IMR-90 (cell line): Measurements from ENCODE around the gene AOPEP. TPM values are rescaled to one million over a fixed set of nuclear protein-coding genes. Genes with fewer than 3 reads are reported as not detected.

Experiments
- ATAC-seq: fragments of 200-7000 bp; cut with Tn5 transposase; 2 replicates; pipeline ENCODE4 v1.9.1; 2020; ENCODE audit warnings: low read depth, mild to moderate bottlenecking, moderate library complexity
- BruUV-seq: library from RNA; stranded (reverse); fragments of 400-500 nt; replicated peaks from 2 replicates; lab custom pipeline; 2021; lab: Mats Ljungman, UMichigan
- CTCF ChIA-PET: fragments of 300-600 bp; formaldehyde crosslinking; extraction: SDS; loops from one replicate; lab custom pipeline; 2021; ENCODE audit warnings: antibody characterized with exemption; lab: Yijun Ruan, JAX
- POLR2A ChIA-PET: fragments of 300-600 bp; sonication (Branson Sonifier 250); formaldehyde crosslinking; loops from one replicate; lab custom pipeline; 2022; ENCODE audit warnings: antibody characterized with exemption; ENCODE audit not compliant: unreplicated experiment; lab: Charles Lee
- DNase-seq: peaks from one replicate; pipeline ENCODE4 v3.0.0; 2013
- H2AFZ ChIP-seq: replicated peaks from 2 replicates; pipeline ENCODE3; 2013; ENCODE audit warnings: low read length, mild to moderate bottlenecking; ENCODE audit not compliant: poor library complexity
- H2AK5ac ChIP-seq: 2 replicates; pipeline ENCODE4 v1.6.1; 2013; ENCODE audit warnings: low read depth, low read length, inconsistent platforms
- H2AK9ac ChIP-seq: replicated peaks from 2 replicates; pipeline ENCODE3; 2013; ENCODE audit warnings: mild to moderate bottlenecking, low read depth, low read length, moderate library complexity; ENCODE audit not compliant: poor library complexity
- H2BK120ac ChIP-seq: 2 replicates; pipeline ENCODE4 v1.6.1; 2013; ENCODE audit warnings: low read depth, low read length, inconsistent platforms
- H2BK15ac ChIP-seq: 3 replicates; pipeline ENCODE4 v1.6.1; 2013; ENCODE audit warnings: low read depth, low read length, inconsistent platforms
- H2BK20ac ChIP-seq: 2 replicates; pipeline ENCODE4 v1.6.1; 2013; ENCODE audit warnings: low read depth, mild to moderate bottlenecking, inconsistent platforms, low read length, moderate library complexity
- H2BK5ac ChIP-seq: 2 replicates; pipeline ENCODE4 v1.6.1; 2013; ENCODE audit warnings: mild to moderate bottlenecking, low read depth, low read length, inconsistent platforms; ENCODE audit not compliant: poor library complexity, severe bottlenecking
- H3K14ac ChIP-seq: replicated peaks from 2 replicates; pipeline ENCODE4 v1.6.1; 2013; ENCODE audit warnings: low read depth, low read length, inconsistent platforms
- H3K18ac ChIP-seq: 2 replicates; pipeline ENCODE4 v1.6.1; 2013; ENCODE audit warnings: low read depth, low read length, control low read depth
- H3K23ac ChIP-seq: 2 replicates; pipeline ENCODE4 v1.6.1; 2013; ENCODE audit warnings: low read depth, low read length, inconsistent platforms
- H3K27ac ChIP-seq: 2 replicates; pipeline ENCODE4 v1.5.1; 2013; ENCODE audit warnings: mild to moderate bottlenecking, control low read depth, low read length; ENCODE audit not compliant: insufficient read depth
- H3K27me3 ChIP-seq: 2 replicates; pipeline ENCODE4 v1.6.1; 2013; ENCODE audit warnings: low read length; ENCODE audit not compliant: control insufficient read depth, insufficient read depth
- H3K36me3 ChIP-seq: 2 replicates; pipeline ENCODE4 v1.6.1; 2013; ENCODE audit warnings: low read length, mixed read lengths; ENCODE audit not compliant: control insufficient read depth, insufficient read depth
- H3K4ac ChIP-seq: 2 replicates; pipeline ENCODE4 v1.6.1; 2013; ENCODE audit warnings: low read depth, low read length, inconsistent platforms
- H3K4me1 ChIP-seq: 2 replicates; pipeline ENCODE4 v1.6.1; 2013; ENCODE audit warnings: low read length, mixed read lengths; ENCODE audit not compliant: control insufficient read depth, insufficient read depth
- H3K4me2 ChIP-seq: 2 replicates; pipeline ENCODE4 v1.6.1; 2013; ENCODE audit warnings: low read depth, mild to moderate bottlenecking, control low read depth, low read length, moderate library complexity
- H3K4me3 ChIP-seq: 2 replicates; pipeline ENCODE4 v1.5.1; 2013; ENCODE audit warnings: low read depth, mild to moderate bottlenecking, control low read depth, low read length, moderate library complexity; ENCODE audit not compliant: insufficient read depth
- H3K56ac ChIP-seq: 2 replicates; pipeline ENCODE4 v1.6.1; 2013; ENCODE audit warnings: low read length, inconsistent platforms; ENCODE audit not compliant: insufficient read depth; ENCODE audit errors: extremely low read depth
- H3K79me1 ChIP-seq, 2 experiments: 2 replicates each; pipeline ENCODE4 v1.6.1; 2013; ENCODE audit warnings: low read length in 2 of 2, inconsistent platforms in 1 of 2, low read depth in 1 of 2
- H3K9ac ChIP-seq: 2 replicates; pipeline ENCODE4 v1.6.1; 2013; ENCODE audit warnings: low read depth, low read length, control low read depth
- H3K9me1 ChIP-seq: 2 replicates; pipeline ENCODE4 v1.6.1; 2013; ENCODE audit warnings: low read length, inconsistent platforms; ENCODE audit not compliant: insufficient read depth
- H3K9me3 ChIP-seq: 2 replicates; pipeline ENCODE4 v1.6.1; 2013; ENCODE audit warnings: low read length; ENCODE audit not compliant: control insufficient read depth, insufficient read depth
- H4K20me1 ChIP-seq: 2 replicates; pipeline ENCODE4 v1.6.1; 2013; ENCODE audit warnings: low read length, inconsistent platforms; ENCODE audit not compliant: insufficient read depth
- H4K5ac ChIP-seq: 2 replicates; pipeline ENCODE4 v1.6.1; 2013; ENCODE audit warnings: mild to moderate bottlenecking, low read depth, low read length, control low read depth
- H4K8ac ChIP-seq, 2 experiments: 2 replicates each; pipeline ENCODE4 v1.6.1; 2013; ENCODE audit warnings: low read depth in 2 of 2, low read length in 2 of 2, control low read depth in 1 of 2, inconsistent platforms in 1 of 2
- H4K91ac ChIP-seq: 2 replicates; pipeline ENCODE4 v1.6.1; 2013; ENCODE audit warnings: low read depth, low read length, inconsistent platforms; ENCODE audit not compliant: insufficient read depth
- MAZ ChIP-seq: IDR thresholded peaks from 2 replicates; pipeline ENCODE4 v1.6.1; 2012; ENCODE audit warnings: low read depth, mild to moderate bottlenecking, low read length, improper control_type of control experiment, moderate library complexity, borderline replicate concordance
- NFE2L2 ChIP-seq: fragments of 150-350 bp; IDR thresholded peaks from 2 replicates; pipeline ENCODE4 v1.6.1; 2016; ENCODE audit warnings: low read depth, mild to moderate bottlenecking, low read length
- RAD21 ChIP-seq: IDR thresholded peaks from 2 replicates; pipeline ENCODE4 v1.6.1; 2012; ENCODE audit warnings: low read length, improper control_type of control experiment
- WGBS, 2 experiments: methylation state at CpG; one replicate each; pipeline versions ENCODE4 v1.1.5 to v1.1.7; 2013; ENCODE audit warnings: missing lambda C conversion rate in 2 of 2; ENCODE audit not compliant: insufficient read length in 1 of 2; ENCODE audit errors: extremely low coverage in 2 of 2; 5-methylcytosine and 5-hydroxymethylcytosine counted together
- dilution Hi-C: fragments of 300-500 bp; cut with HindIII; formaldehyde crosslinking; loops from one replicate; pipeline ENCODE4 v1.14.3; 2018; ENCODE audit warnings: low sequenced_read_pairs; ENCODE audit not compliant: unreplicated experiment
- in situ Hi-C: fragments of 300-500 bp; cut with MboI; formaldehyde crosslinking; loops from 3 replicates; pipeline ENCODE4 v1.14.3; 2019; ENCODE audit warnings: low sequenced_read_pairs, inconsistent platforms, mixed read lengths
- intact Hi-C: fragments of 100-400 bp; cut with micrococcal nuclease; formaldehyde crosslinking; loops from 2 replicates; pipeline ENCODE4 v1.10.0; 2022
- polyA plus RNA-seq, 3 experiments: library from polyadenylated mRNA; depleted of rRNA; stranded (reverse); fragments of >200 nt; gene quantifications; 2 replicates each; pipeline ENCODE4 v1.2.3, GENCODE V29; 2012; ENCODE audit warnings: low replicate concordance in 1 of 3
- total RNA-seq: library from RNA; depleted of rRNA; stranded (reverse); fragments of >200 nt; gene quantifications from 2 replicates; pipeline ENCODE4 v1.2.3, GENCODE V29; 2012
- TF ChIP-seq, protein P1 (sequence below): fragments of 150-350 bp; IDR thresholded peaks from 2 replicates; pipeline ENCODE4 v1.6.1; 2016; ENCODE audit warnings: low read depth, mild to moderate bottlenecking, low read length, moderate library complexity, borderline replicate concordance
- TF ChIP-seq, protein P2 (sequence below): fragments of 150-350 bp; IDR thresholded peaks from 2 replicates; pipeline ENCODE4 v1.6.1; 2017; ENCODE audit warnings: mild to moderate bottlenecking, antibody characterized with exemption, low read length, low read depth
- TF ChIP-seq, protein P3 (sequence below): conservative IDR thresholded peaks from 2 replicates; pipeline ENCODE4 v1.5.1; 2012; ENCODE audit warnings: mild to moderate bottlenecking, low read depth, low read length, improper control_type of control experiment

The AOPEP gene
- total and polyA plus RNA-seq, 2 of the 4 experiments (the other 2 are of a cell fraction): 34.9 to 38.7 TPM

DNA sequence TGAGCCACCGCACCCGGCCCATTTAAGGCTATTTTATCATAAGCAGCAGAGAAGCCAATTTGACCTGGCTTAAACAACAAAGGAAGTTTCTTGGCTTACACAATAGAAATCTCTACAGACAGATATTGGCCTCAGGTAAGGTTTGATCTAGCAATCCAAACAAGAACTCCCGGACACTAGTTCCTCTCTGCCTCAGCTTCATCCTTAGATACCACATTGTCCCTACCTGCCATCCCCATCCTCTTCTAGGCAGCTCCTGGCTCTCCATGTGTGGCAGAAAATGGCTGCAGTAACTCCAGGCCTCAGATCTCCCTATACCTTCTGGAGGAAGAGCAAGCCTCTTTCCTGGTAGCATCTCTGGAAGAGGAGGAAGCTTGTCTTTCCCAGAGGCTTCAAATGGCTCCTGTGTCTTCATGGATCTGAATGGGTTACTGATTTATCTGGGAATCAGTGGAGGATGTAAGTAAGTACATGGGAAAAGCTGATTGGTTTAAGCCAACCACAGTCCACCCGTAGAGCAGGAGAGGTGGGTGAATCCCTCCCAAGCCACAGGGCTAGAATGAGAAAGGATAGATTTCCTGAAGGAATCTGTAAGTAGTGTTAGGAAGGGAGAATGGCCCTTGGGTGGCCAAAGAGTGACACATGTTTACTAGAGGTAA is 26.7 kb upstream of the AOPEP start:
- H3K79me1 ChIP-seq: no peaks in the 10 kb centered on the region
- H3K36me3 ChIP-seq: no peaks in the 10 kb centered on the region
- H4K20me1 ChIP-seq: no peaks in the 10 kb centered on the region
- ChIA-PET CTCF (interaction anchor here (1.7 kb wide), 1 partner anchor 428 kb away, joined by 4 read pairs; no protein-coding TSS in a partner anchor), POLR2A (no interaction called here)
- no peak overlapping the region for H2BK15ac ChIP-seq
- BruUV-seq: no TSS peak
- H3K4me1 ChIP-seq: no peaks in the 10 kb centered on the region
- H2BK120ac ChIP-seq: no peak overlapping the region
- H2BK5ac ChIP-seq: no peak overlapping the region
- dilution Hi-C loops (no loop called here), in situ Hi-C loops (no loop called here), intact Hi-C loops (no loop called here)
- no peak overlapping the region for H3K27ac ChIP-seq
- H3K14ac ChIP-seq: no peak overlapping the region
- no peak overlapping the region for H2AFZ ChIP-seq
- no peak overlapping the region; the same call in 1 of the 2 replicates for H2BK20ac ChIP-seq
- no peak overlapping the region for H3K18ac ChIP-seq
- no peak overlapping the region for H4K8ac ChIP-seq
- H3K9me3 ChIP-seq: no peaks in the 10 kb centered on the region
- H3K4me2 ChIP-seq: no peak overlapping the region
- H3K4me3 ChIP-seq: no peak overlapping the region
- no peak overlapping the region for H2AK5ac ChIP-seq
- H3K27me3 ChIP-seq: peaks cover 4% of the 10 kb centered on the region
- no peak overlapping the region; the same call in 1 of the 2 replicates for H3K23ac ChIP-seq
- ATAC-seq (no peak), DNase-seq (no peak)
- H3K9me1 ChIP-seq: no peaks in the 10 kb centered on the region; the same call in 1 of the 2 replicates
- no peak overlapping the region for H3K56ac ChIP-seq
- 0 out of 2 replicates have a peak overlapping the region, but pooled peaks have one; percentile 53 for H4K5ac ChIP-seq
- H2AK9ac ChIP-seq: no peak overlapping the region
- no CpG with 5 or more reads among the region's 4 CpGs for WGBS, 2 experiments
- no peak overlapping the region for H3K9ac ChIP-seq
- no peak overlapping the region for H3K4ac ChIP-seq
- H4K91ac ChIP-seq: no peak overlapping the region
- TF ChIP-seq, protein P1, sequence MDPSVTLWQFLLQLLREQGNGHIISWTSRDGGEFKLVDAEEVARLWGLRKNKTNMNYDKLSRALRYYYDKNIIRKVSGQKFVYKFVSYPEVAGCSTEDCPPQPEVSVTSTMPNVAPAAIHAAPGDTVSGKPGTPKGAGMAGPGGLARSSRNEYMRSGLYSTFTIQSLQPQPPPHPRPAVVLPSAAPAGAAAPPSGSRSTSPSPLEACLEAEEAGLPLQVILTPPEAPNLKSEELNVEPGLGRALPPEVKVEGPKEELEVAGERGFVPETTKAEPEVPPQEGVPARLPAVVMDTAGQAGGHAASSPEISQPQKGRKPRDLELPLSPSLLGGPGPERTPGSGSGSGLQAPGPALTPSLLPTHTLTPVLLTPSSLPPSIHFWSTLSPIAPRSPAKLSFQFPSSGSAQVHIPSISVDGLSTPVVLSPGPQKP: no peak
- TF ChIP-seq, protein P2, sequence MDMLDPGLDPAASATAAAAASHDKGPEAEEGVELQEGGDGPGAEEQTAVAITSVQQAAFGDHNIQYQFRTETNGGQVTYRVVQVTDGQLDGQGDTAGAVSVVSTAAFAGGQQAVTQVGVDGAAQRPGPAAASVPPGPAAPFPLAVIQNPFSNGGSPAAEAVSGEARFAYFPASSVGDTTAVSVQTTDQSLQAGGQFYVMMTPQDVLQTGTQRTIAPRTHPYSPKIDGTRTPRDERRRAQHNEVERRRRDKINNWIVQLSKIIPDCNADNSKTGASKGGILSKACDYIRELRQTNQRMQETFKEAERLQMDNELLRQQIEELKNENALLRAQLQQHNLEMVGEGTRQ: no peak
- TF ChIP-seq, protein P3, sequence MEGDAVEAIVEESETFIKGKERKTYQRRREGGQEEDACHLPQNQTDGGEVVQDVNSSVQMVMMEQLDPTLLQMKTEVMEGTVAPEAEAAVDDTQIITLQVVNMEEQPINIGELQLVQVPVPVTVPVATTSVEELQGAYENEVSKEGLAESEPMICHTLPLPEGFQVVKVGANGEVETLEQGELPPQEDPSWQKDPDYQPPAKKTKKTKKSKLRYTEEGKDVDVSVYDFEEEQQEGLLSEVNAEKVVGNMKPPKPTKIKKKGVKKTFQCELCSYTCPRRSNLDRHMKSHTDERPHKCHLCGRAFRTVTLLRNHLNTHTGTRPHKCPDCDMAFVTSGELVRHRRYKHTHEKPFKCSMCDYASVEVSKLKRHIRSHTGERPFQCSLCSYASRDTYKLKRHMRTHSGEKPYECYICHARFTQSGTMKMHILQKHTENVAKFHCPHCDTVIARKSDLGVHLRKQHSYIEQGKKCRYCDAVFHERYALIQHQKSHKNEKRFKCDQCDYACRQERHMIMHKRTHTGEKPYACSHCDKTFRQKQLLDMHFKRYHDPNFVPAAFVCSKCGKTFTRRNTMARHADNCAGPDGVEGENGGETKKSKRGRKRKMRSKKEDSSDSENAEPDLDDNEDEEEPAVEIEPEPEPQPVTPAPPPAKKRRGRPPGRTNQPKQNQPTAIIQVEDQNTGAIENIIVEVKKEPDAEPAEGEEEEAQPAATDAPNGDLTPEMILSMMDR: no peak
- TF ChIP-seq MAZ: no peak
- TF ChIP-seq RAD21: no peak
- no peak for TF ChIP-seq NFE2L2
